Measurements from ENCODE around the gene KLRF1. TPM values are rescaled to one million over a fixed set of nuclear protein-coding genes. Genes with fewer than 3 reads are reported as not detected.

KLRF1 gene
- total RNA-seq, 1 donor from 2014 or later, result not detected

GRCh38 chr12:9883175-9883574 is 55.9 kb downstream of the KLRF1 start:
- no peak for TF ChIP-seq CTCF (IDR thresholded peaks at IDR 0.05; ENCODE audit: unreplicated experiment)
- no peaks in the 10 kb centered on the region for H3K36me3 Mint-ChIP-seq (ENCODE audit: low read depth, unreplicated experiment)
- no peak overlapping the region for H3K4me3 Mint-ChIP-seq (ENCODE audit: unreplicated experiment)
- no peaks in the 10 kb centered on the region for H3K4me1 Mint-ChIP-seq (ENCODE audit: unreplicated experiment)
- no peak for DNase-seq (ENCODE audit: low spot score)
- H3K27ac Mint-ChIP-seq (ENCODE audit: unreplicated experiment), result no peak overlapping the region
- peaks cover 3% of the 10 kb centered on the region for H3K27me3 Mint-ChIP-seq (ENCODE audit: unreplicated experiment)
- H3K9me3 Mint-ChIP-seq (ENCODE audit: unreplicated experiment), result no peaks in the 10 kb centered on the region

DNA sequence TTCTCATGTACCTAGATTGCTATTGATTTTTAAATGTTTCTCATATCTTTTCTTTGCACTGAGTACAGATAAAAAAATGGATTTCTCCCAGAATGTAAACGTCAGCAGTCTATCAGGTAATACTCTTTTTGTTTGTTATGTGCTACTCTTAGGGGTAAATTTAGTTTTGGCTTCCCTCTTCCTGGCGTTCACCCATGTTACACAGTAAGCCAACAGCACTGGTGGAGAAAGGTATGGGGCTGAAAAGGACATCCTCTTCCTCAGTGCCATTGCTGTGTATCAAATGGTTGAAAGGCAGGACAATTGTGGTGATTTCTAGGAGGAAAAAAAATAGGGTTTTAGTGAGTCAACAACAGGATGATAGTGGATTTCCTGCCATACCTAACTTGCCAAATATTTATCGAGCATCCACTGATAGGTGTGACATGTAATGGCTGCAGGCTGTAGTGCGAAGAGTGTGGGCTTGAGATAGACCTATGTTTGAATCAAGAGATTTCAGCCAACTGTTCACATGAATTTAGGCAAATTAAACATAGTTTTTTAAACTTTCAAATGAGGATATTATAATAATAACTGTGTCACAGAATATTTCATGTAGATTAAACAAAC is 61.5 kb downstream of the KLRF1 start:
- no peak overlapping the region for H3K27ac Mint-ChIP-seq (ENCODE audit: unreplicated experiment)

More for the DNA sequence above, 61.5 kb downstream of the KLRF1 start:
- Mint-ChIP-seq H3K36me3 (ENCODE audit: low read depth, unreplicated experiment) (no peaks in the 10 kb centered on the region), H3K4me1 (ENCODE audit: unreplicated experiment) (peaks cover 6% of the 10 kb centered on the region), H3K27me3 (ENCODE audit: unreplicated experiment) (peaks cover 1% of the 10 kb centered on the region), H3K4me3 (ENCODE audit: unreplicated experiment) (no peak overlapping the region), H3K9me3 (ENCODE audit: unreplicated experiment) (no peaks in the 10 kb centered on the region)
- DNase-seq (ENCODE audit: low spot score), result no peak
- no peak for TF ChIP-seq CTCF (IDR thresholded peaks at IDR 0.05; ENCODE audit: unreplicated experiment)

Other genes with a start within 250 kb of the KLRF1 start
- gene KLRB1, start 219.6 kb upstream of the KLRF1 start, total RNA-seq (ENCODE audit: unreplicated experiment), result not detected
- gene CLEC2D, start 157.8 kb upstream of the KLRF1 start, total RNA-seq (ENCODE audit: unreplicated experiment), result 18.9 TPM
- gene CLECL1, start 94.4 kb upstream of the KLRF1 start, total RNA-seq (ENCODE audit: unreplicated experiment), result not detected
- 0.69 TPM for gene CD69, start 66.6 kb upstream of the KLRF1 start, total RNA-seq (ENCODE audit: unreplicated experiment)
- gene CLEC2B, start 41.9 kb downstream of the KLRF1 start, total RNA-seq (ENCODE audit: unreplicated experiment), result not detected
- not detected for gene KLRF2, start 54.0 kb downstream of the KLRF1 start, total RNA-seq (ENCODE audit: unreplicated experiment)
- not detected for gene CLEC2A, start 104.9 kb downstream of the KLRF1 start, total RNA-seq (ENCODE audit: unreplicated experiment)
- gene CLEC12A, start 143.9 kb downstream of the KLRF1 start, total RNA-seq (ENCODE audit: unreplicated experiment), result not detected
- gene CLEC1B, start 171.6 kb downstream of the KLRF1 start, total RNA-seq (ENCODE audit: unreplicated experiment), result not detected
- not detected for gene CLEC12B, start 183.1 kb downstream of the KLRF1 start, total RNA-seq (ENCODE audit: unreplicated experiment)
- not detected for gene CLEC9A, start 203.2 kb downstream of the KLRF1 start, total RNA-seq (ENCODE audit: unreplicated experiment)